ENCODE results near the gene HTR3E.
"Not testable (repeated sequence)": the region's sequence is repeated elsewhere in the genome, so short reads cannot be mapped to it uniquely, and the experiment has no call there.

HTR3E gene

GRCh38 chr3:184116017-184116416 is 19.2 kb downstream of the HTR3E start:
- no peak for TF ChIP-seq CTCF (IDR thresholded peaks at IDR 0.05; ENCODE audit: low read depth, low read length)
- no peak for DNase-seq (ENCODE audit: extremely low read depth, low read depth)

GRCh38 chr3:184117636-184118035 is 20.8 kb downstream of the HTR3E start:
- DNase-seq (ENCODE audit: extremely low read depth, low read depth), result no peak

GRCh38 chr3:184121031-184121430 is 24.2 kb downstream of the HTR3E start:
- DNase-seq (ENCODE audit: extremely low read depth, low read depth), result not testable (repeated sequence)

More at GRCh38 chr3:184117636-184118035, 20.8 kb downstream of the HTR3E start:
- no peak for TF ChIP-seq CTCF (IDR thresholded peaks at IDR 0.05; ENCODE audit: low read depth, low read length)

GRCh38 chr3:184126006-184126405 is 29.1 kb downstream of the HTR3E start:
- no peak for DNase-seq (ENCODE audit: extremely low read depth, low read depth)
- TF ChIP-seq CTCF (IDR thresholded peaks at IDR 0.05; ENCODE audit: low read depth, low read length), result no peak

- TF ChIP-seq CTCF (IDR thresholded peaks at IDR 0.05; ENCODE audit: low read depth, low read length), result peak; percentile 46
- no peak for DNase-seq (ENCODE audit: extremely low read depth, low read depth)
These were observed 32.1 kb downstream of the HTR3E start for GRCh38 chr3:184129012-184129411.

GRCh38 chr3:184132945-184133344 is 36.1 kb downstream of the HTR3E start:
- DNase-seq (ENCODE audit: extremely low read depth, low read depth), result no peak
- no peak for TF ChIP-seq CTCF (IDR thresholded peaks at IDR 0.05; ENCODE audit: low read depth, low read length)

GRCh38 chr3:184133840-184134745 is 37.2 kb downstream of the HTR3E start:
- peak; percentile 36 for DNase-seq (ENCODE audit: extremely low read depth, low read depth)
- no peak for TF ChIP-seq CTCF (IDR thresholded peaks at IDR 0.05; ENCODE audit: low read depth, low read length)

GRCh38 chr3:184134746-184135148 is 37.9 kb downstream of the HTR3E start:
- no peak for DNase-seq (ENCODE audit: extremely low read depth, low read depth)
- no peak for TF ChIP-seq CTCF (IDR thresholded peaks at IDR 0.05; ENCODE audit: low read depth, low read length)
